Measurements from ENCODE around the gene LRRN4.

LRRN4 gene

DNA sequence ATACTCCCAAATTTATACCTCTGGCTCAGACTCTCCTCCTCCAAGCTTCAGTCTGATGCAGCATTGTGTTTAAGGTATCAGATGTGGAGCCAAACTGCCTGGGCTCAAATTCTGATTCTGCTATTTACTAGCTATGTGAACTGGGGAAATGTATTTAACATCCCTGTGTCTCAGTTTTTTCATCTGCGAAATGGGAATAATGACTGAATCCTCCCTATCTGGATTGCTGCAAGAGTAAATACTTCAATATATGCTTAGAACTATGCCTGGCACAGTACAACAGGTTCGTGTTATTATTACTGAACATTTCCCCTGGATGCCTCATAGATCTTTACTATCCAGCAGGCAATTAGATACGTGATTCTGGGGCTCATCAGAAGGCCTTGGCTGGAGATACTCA is 5.5 kb downstream of the LRRN4 start:
- no peak for TF ChIP-seq CTCF (IDR thresholded peaks at IDR 0.05)

GRCh38 chr20:6046432-6046831 is 7.4 kb downstream of the LRRN4 start:
- TF ChIP-seq CTCF (IDR thresholded peaks at IDR 0.05), result no peak

GRCh38 chr20:6045566-6045965 is 8.3 kb downstream of the LRRN4 start:
- TF ChIP-seq CTCF (IDR thresholded peaks at IDR 0.05), result no peak

- TF ChIP-seq CTCF (IDR thresholded peaks at IDR 0.05), result no peak
These were observed 9.7 kb downstream of the LRRN4 start for GRCh38 chr20:6044115-6044514.

- TF ChIP-seq CTCF (IDR thresholded peaks at IDR 0.05), result no peak
These were observed 12.0 kb downstream of the LRRN4 start for GRCh38 chr20:6041808-6042265.

GRCh38 chr20:6040958-6041807 is 12.7 kb downstream of the LRRN4 start:
- TF ChIP-seq CTCF (IDR thresholded peaks at IDR 0.05), result no peak

DNA sequence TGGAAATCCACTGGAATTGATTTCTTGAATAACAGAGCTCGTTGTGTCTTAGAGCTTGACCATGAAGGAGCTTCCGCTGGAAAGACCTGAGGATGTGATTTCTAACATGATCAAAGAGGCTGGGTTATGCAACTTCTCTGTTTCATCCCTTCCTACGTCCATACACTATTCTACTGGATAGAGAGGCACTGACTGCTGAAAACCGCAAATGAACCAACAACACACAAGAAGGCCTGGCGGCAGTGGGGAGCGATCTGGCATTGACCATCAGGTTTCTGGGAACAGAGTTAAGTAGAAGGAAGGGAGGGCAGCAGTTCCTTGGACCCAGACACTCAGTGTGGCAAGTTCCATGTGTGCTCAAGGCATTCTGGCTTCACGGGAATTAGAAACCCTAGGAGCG is 13.3 kb downstream of the LRRN4 start:
- no peak for TF ChIP-seq CTCF (IDR thresholded peaks at IDR 0.05)

Measured in LNCAP (cell line).